Hepatocyte (in vitro differentiated cells): Measurements from ENCODE around the gene CDK7.

Source experiments
- CTCF ChIP-seq: fragments of 200-600 bp; sonication (generic); IDR thresholded peaks from 2 replicates; pipeline ENCODE4 v1.5.1; 2016; ENCODE audit warnings: antibody characterized with exemption, mild to moderate bottlenecking; ENCODE audit not compliant: poor library complexity
- EZH2 ChIP-seq: fragments of 200-600 bp; sonication (generic); IDR thresholded peaks from 2 replicates; pipeline ENCODE4 v1.6.1; 2016; ENCODE audit warnings: antibody characterized with exemption, mild to moderate bottlenecking, borderline replicate concordance
- EZH2phosphoT487 ChIP-seq: fragments of 200-600 bp; sonication (generic); IDR thresholded peaks from one replicate; pipeline ENCODE4 v1.6.1; 2018; ENCODE audit warnings: antibody characterized with exemption, mild to moderate bottlenecking, low read depth, moderate library complexity; ENCODE audit not compliant: unreplicated experiment, severe bottlenecking

DNA sequence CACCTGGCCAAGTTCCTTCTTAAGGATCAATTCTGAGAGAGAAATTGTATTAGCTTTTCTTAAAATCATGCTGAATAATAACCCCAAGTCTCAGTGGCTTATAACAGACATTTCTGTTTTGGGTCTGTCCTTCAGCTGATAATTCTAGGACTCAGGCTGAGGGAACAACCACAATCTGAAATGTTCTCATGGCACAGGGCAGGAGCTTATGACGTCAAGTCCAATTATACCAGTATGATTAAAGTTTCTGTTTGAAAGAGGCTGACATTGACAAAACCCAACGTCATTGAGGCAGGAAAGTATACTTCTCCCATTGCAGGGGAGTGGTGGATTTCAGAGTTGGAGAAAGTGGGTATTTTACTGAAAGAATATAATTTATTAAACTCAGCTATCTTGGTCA lies 23.5 kb upstream of the CDK7 start:
- TF ChIP-seq EZH2 (no peak), CTCF (no peak), EZH2phosphoT487 (no peak)
